ENCODE results near the gene INSM1.

DNA sequence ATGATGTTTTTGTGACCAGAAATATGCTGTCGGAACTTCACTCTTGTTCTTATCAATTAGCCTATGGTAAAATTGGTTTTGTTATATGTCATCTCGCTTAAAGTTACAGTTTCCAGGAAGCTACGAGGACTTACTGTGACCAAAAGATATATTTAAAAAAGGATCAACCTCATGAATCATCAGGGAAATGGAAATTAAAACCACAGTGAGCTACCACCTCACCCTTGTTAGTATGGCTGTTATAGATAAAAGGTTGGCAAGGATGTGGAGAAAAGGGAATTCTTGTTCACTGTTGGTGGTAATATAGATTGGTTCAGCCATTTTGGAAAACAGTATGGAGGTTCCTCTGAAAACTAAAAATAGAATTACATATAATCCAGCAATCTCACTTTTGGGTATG is 14.3 kb upstream of the INSM1 start:
- TF ChIP-seq, protein P1, sequence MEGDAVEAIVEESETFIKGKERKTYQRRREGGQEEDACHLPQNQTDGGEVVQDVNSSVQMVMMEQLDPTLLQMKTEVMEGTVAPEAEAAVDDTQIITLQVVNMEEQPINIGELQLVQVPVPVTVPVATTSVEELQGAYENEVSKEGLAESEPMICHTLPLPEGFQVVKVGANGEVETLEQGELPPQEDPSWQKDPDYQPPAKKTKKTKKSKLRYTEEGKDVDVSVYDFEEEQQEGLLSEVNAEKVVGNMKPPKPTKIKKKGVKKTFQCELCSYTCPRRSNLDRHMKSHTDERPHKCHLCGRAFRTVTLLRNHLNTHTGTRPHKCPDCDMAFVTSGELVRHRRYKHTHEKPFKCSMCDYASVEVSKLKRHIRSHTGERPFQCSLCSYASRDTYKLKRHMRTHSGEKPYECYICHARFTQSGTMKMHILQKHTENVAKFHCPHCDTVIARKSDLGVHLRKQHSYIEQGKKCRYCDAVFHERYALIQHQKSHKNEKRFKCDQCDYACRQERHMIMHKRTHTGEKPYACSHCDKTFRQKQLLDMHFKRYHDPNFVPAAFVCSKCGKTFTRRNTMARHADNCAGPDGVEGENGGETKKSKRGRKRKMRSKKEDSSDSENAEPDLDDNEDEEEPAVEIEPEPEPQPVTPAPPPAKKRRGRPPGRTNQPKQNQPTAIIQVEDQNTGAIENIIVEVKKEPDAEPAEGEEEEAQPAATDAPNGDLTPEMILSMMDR (IDR thresholded peaks at IDR 0.05), result no peak
- TF ChIP-seq POLR2A (IDR thresholded peaks at IDR 0.05), result no peak
